Stimulated activated naive CD8-positive, alpha-beta T cell treated with anti-CD3 and anti-CD28 coated beads, Interleukin-15, Interleukin-2, amounts not matched to agents 100 ng/mL and 50 ng/mL, for 24 hours (primary cell): Measurements from ENCODE around the gene CNTNAP2.

Experiments
- H3K27ac Mint-ChIP-seq: one replicate; pipeline ENCODE4 v1.8.0; 2021; ENCODE audit warnings: mild to moderate bottlenecking, mixed read lengths
- H3K27me3 Mint-ChIP-seq: one replicate; pipeline ENCODE4 v1.8.0; 2021; ENCODE audit warnings: mixed read lengths
- H3K36me3 Mint-ChIP-seq: one replicate; pipeline ENCODE4 v1.8.0; 2021; ENCODE audit warnings: low read depth, mixed read lengths
- H3K4me1 Mint-ChIP-seq: one replicate; pipeline ENCODE4 v1.8.0; 2021; ENCODE audit warnings: low read depth, mixed read lengths
- H3K4me3 Mint-ChIP-seq: one replicate; pipeline ENCODE4 v1.8.0; 2021; ENCODE audit warnings: mild to moderate bottlenecking, mixed read lengths
- H3K9me3 Mint-ChIP-seq: one replicate; pipeline ENCODE4 v1.8.0; 2021; ENCODE audit warnings: mixed read lengths

CNTNAP2 gene

GRCh38 chr7:147265528-147265927 lies 1148.9 kb downstream of the CNTNAP2 start:
- H3K27me3 Mint-ChIP-seq, result no peaks in the 10 kb centered on the region
- H3K4me3 Mint-ChIP-seq, result no peak overlapping the region
- no peaks in the 10 kb centered on the region for H3K36me3 Mint-ChIP-seq
- H3K27ac Mint-ChIP-seq, result no peak overlapping the region
- no peaks in the 10 kb centered on the region for H3K4me1 Mint-ChIP-seq
- H3K9me3 Mint-ChIP-seq, result peaks cover 4% of the 10 kb centered on the region

DNA sequence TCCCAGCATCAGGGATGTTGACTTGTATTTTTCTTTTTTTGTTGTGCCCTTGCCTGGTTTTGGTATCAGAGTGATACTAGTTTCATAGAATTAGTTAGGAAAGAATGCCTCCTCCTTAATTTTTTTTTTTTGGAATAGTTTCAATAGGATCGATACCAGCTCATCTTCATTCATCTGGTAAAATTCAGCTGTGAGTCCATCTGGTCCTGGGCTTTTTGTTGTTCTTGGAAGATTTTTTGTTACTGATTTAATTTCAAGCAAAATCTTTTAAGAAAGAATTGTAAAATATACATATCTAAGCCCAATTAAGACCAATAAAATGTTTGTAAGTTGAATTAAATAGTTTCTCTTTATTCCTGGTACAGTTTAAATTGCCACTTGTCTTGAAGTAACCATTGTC lies 1159.5 kb downstream of the CNTNAP2 start:
- peaks cover 15% of the 10 kb centered on the region for H3K9me3 Mint-ChIP-seq
- H3K27ac Mint-ChIP-seq, result no peak overlapping the region
- no peaks in the 10 kb centered on the region for H3K27me3 Mint-ChIP-seq
- H3K36me3 Mint-ChIP-seq, result no peaks in the 10 kb centered on the region
- no peaks in the 10 kb centered on the region for H3K4me1 Mint-ChIP-seq
- H3K4me3 Mint-ChIP-seq, result no peak overlapping the region

DNA sequence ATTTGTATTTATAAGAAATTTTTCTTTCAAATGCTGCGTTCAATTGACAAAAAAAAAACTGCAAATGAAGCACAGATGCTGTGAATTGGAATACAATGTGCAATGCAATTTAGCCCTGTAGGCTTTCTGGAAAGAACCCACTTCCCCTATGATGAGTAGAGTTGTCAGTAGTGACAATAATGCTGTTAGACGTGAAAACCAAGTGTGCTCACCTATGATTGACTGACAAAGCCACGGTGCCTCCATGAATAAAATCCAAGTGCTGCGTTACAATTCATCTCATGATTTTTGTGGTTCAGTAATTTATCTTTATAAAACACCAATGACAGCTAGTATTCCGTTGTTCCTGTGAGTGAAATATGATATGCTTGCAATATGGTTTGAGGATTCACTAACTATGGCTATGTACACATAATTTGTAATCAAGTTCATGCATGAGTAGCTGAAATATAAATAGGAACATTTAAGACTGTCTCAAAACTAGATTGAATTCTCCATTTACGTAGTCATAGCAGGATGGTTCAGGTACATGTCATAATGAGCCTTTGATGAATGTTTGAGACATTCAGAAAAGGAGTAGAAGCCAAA lies 1160.3 kb downstream of the CNTNAP2 start:
- H3K9me3 Mint-ChIP-seq, result peaks cover 15% of the 10 kb centered on the region
- H3K4me3 Mint-ChIP-seq, result no peak overlapping the region
- no peaks in the 10 kb centered on the region for H3K36me3 Mint-ChIP-seq
- no peaks in the 10 kb centered on the region for H3K27me3 Mint-ChIP-seq
- no peak overlapping the region for H3K27ac Mint-ChIP-seq
- H3K4me1 Mint-ChIP-seq, result no peaks in the 10 kb centered on the region

DNA sequence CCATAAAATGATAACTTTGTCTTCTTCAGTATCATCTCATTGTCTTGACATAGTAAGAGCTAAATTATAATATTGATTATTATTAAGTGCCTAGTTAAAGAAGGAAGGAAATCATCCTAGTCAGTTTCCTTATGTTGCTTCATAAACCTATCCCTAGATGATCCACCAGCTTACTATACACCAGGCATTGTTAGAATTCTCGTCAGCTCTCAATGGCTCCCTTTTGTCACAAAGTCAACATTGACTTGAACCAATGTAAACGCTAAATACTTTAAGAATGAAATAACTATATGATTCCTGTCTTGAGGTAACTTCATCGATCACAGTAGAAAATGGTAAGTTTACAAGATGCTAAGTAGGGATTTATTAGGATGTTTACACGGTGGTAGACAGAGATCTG lies 1162.9 kb downstream of the CNTNAP2 start:
- H3K4me3 Mint-ChIP-seq, result no peak overlapping the region
- H3K9me3 Mint-ChIP-seq, result peaks cover 18% of the 10 kb centered on the region
- no peaks in the 10 kb centered on the region for H3K27me3 Mint-ChIP-seq

DNA sequence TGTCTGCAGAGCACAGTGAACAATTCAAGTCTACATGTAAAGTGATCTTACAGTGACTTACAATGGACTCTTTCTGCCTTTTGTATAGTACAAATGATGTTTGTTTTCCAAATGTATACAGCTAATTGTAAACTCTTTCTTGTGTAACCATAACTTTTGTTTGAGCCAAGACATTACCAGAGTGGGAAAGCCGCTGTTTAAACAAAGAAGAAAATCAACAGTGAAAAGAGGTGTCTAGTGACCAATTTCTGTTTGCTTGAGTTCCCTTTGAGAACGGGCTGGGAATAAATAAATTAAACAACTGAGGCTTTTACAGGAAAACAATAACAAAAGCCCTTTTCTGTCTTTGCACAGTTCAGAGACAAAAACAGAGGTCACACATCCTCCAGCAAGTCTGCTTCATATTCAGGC lies 1163.4 kb downstream of the CNTNAP2 start:
- H3K27me3 Mint-ChIP-seq, result no peaks in the 10 kb centered on the region
- no peaks in the 10 kb centered on the region for H3K36me3 Mint-ChIP-seq
- peaks cover 18% of the 10 kb centered on the region for H3K9me3 Mint-ChIP-seq
- no peaks in the 10 kb centered on the region for H3K4me1 Mint-ChIP-seq
- no peak overlapping the region for H3K27ac Mint-ChIP-seq
- no peak overlapping the region for H3K4me3 Mint-ChIP-seq

More for the DNA sequence above, 1162.9 kb downstream of the CNTNAP2 start:
- Mint-ChIP-seq H3K27ac (no peak overlapping the region), H3K36me3 (no peaks in the 10 kb centered on the region), H3K4me1 (no peaks in the 10 kb centered on the region)

GRCh38 chr7:147282204-147282603 lies 1165.6 kb downstream of the CNTNAP2 start:
- H3K4me1 Mint-ChIP-seq, result no peaks in the 10 kb centered on the region
- peaks cover 7% of the 10 kb centered on the region for H3K9me3 Mint-ChIP-seq
- no peaks in the 10 kb centered on the region for H3K27me3 Mint-ChIP-seq
- H3K27ac Mint-ChIP-seq, result no peak overlapping the region
- H3K36me3 Mint-ChIP-seq, result no peaks in the 10 kb centered on the region
- no peak overlapping the region for H3K4me3 Mint-ChIP-seq

DNA sequence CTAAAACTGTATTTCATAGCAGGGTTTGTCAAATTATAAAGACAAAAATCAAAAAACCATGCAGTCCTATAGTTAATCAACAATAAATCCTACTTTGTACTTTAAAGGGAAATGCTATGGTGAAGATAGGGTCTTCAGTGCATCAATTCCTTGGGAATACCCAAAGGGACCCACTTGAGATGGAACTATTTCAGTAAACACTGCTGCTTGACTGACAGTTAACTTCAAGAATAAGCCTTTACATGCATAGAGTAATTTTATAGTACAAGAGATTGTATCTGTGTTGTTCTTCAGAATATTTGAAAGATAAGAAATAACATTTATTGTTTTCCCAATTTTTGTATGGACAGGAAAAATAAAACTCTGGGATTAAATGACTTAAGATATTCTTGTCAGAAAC lies 1179.6 kb downstream of the CNTNAP2 start:
- no peaks in the 10 kb centered on the region for H3K36me3 Mint-ChIP-seq
- no peak overlapping the region for H3K27ac Mint-ChIP-seq
- H3K4me1 Mint-ChIP-seq, result no peaks in the 10 kb centered on the region
- no peaks in the 10 kb centered on the region for H3K27me3 Mint-ChIP-seq
- H3K9me3 Mint-ChIP-seq, result no peaks in the 10 kb centered on the region
- H3K4me3 Mint-ChIP-seq, result no peak overlapping the region

- Mint-ChIP-seq H3K27me3 (no peaks in the 10 kb centered on the region), H3K36me3 (no peaks in the 10 kb centered on the region), H3K4me3 (no peak overlapping the region), H3K9me3 (no peaks in the 10 kb centered on the region), H3K4me1 (no peaks in the 10 kb centered on the region), H3K27ac (no peak overlapping the region)
Measured at GRCh38 chr7:147296986-147297385, 1180.4 kb downstream of the CNTNAP2 start.

- Mint-ChIP-seq H3K36me3 (no peaks in the 10 kb centered on the region), H3K27me3 (no peaks in the 10 kb centered on the region), H3K27ac (no peak overlapping the region), H3K4me3 (no peak overlapping the region), H3K4me1 (no peaks in the 10 kb centered on the region), H3K9me3 (no peaks in the 10 kb centered on the region)
Measured at GRCh38 chr7:147298611-147299043, 1182.0 kb downstream of the CNTNAP2 start.

DNA sequence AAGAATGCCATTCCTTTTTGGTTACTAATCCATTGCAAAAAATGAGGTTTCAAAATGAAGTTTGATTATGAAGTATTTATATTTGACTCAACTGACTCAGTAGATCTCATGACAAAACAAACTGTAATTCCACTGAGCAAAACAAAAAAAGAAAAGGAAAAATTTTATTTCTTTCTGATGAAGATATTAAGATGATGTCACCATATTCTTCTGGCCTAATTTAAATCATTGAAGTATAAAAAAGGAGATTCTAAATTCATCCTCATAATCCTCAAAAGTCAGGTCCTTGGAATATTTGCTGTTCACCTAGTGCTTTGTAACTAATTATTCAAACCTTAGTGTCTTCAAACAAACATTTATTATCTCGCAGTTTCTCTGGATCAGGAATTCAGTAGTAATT lies 1183.7 kb downstream of the CNTNAP2 start:
- Mint-ChIP-seq H3K27ac (no peak overlapping the region), H3K9me3 (no peaks in the 10 kb centered on the region), H3K27me3 (no peaks in the 10 kb centered on the region), H3K4me3 (no peak overlapping the region), H3K36me3 (no peaks in the 10 kb centered on the region), H3K4me1 (no peaks in the 10 kb centered on the region)

DNA sequence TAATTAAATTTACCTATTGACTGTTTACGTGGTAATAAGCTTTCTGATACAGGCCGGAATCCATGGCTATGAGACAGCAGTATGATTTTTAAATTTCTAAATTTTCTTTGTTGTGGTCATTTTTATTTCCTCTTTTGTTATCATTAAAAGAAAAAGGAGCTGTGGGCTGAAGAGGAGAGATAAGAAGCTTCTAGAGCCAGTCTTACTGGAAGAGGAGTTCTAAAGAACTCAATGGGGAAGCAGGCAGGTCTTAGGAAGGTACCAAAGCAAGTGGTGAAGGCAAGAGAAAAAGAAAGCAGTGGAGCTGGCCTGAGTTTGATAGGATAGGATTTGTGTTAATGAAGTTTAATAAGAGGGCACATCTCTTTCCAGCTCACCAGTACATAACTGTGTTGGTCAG lies 1187.8 kb downstream of the CNTNAP2 start:
- no peak overlapping the region for H3K4me3 Mint-ChIP-seq
- no peaks in the 10 kb centered on the region for H3K27me3 Mint-ChIP-seq
- H3K36me3 Mint-ChIP-seq, result no peaks in the 10 kb centered on the region
- H3K4me1 Mint-ChIP-seq, result no peaks in the 10 kb centered on the region
- H3K27ac Mint-ChIP-seq, result no peak overlapping the region
- peaks cover 8% of the 10 kb centered on the region for H3K9me3 Mint-ChIP-seq

DNA sequence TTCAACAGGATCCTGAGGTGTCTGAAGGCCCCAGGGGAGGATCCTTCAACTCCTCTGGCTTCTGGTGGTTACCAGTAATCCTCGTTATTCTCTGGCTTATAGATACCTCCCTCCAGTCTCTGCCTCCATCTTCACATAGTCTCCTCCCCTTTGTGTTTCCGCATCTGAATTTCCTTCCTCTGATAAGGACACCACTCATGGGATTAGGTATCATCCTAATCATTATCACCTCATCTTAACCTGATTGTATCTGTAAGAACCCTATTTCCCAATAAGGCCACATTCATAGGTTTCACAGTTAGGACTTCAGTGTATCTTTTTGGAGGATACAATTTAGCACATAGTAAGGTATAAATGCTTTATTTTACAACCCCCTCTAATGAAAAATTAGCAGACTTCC lies 1189.2 kb downstream of the CNTNAP2 start:
- no peak overlapping the region for H3K4me3 Mint-ChIP-seq
- H3K9me3 Mint-ChIP-seq, result peaks cover 13% of the 10 kb centered on the region
- no peak overlapping the region for H3K27ac Mint-ChIP-seq
- no peaks in the 10 kb centered on the region for H3K27me3 Mint-ChIP-seq
- H3K4me1 Mint-ChIP-seq, result no peaks in the 10 kb centered on the region
- H3K36me3 Mint-ChIP-seq, result no peaks in the 10 kb centered on the region

DNA sequence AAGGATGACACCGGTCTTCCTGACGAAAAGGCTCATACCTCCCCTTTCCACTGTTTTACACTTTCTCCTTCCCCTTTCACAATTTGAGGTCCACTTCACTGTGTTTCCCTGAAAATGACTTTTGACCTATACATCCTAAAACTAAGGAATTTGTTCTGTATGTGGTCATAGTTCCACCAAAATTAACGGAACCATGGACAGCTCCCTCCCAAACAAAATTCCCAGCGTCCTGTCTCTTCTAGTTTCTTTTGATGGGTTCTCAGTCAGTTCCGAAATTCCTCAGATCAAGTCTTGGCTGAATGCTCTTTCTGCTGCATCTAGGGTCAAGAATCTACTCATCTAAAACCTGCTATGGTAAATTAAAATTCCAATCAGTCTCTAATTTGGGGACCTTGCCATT lies 1191.9 kb downstream of the CNTNAP2 start:
- Mint-ChIP-seq H3K9me3 (peaks cover 16% of the 10 kb centered on the region), H3K36me3 (no peaks in the 10 kb centered on the region), H3K4me1 (no peaks in the 10 kb centered on the region), H3K27ac (no peak overlapping the region), H3K27me3 (no peaks in the 10 kb centered on the region), H3K4me3 (no peak overlapping the region)

DNA sequence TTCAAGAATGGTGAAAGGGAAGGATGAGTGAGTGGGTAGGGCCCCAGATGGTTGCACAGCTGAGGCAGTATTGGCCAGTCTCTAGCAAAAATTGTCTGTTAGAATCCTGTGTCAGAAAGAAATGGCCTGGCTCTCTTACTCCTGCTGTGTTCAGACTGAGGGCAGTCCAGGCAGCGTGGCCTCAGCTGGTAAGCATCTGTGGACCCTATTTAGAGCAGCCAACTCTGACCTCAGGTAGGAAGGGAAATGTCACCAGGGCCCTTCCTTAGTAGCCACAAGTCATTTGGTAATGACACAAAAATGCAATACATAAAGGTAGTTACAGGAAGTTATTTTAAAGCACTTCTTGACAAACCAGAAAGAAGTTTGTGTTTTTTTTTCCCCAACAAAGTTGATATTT lies 1194.7 kb downstream of the CNTNAP2 start:
- H3K4me3 Mint-ChIP-seq, result no peak overlapping the region
- no peaks in the 10 kb centered on the region for H3K4me1 Mint-ChIP-seq
- H3K27me3 Mint-ChIP-seq, result no peaks in the 10 kb centered on the region
- H3K27ac Mint-ChIP-seq, result no peak overlapping the region
- peaks cover 16% of the 10 kb centered on the region for H3K9me3 Mint-ChIP-seq
- no peaks in the 10 kb centered on the region for H3K36me3 Mint-ChIP-seq

DNA sequence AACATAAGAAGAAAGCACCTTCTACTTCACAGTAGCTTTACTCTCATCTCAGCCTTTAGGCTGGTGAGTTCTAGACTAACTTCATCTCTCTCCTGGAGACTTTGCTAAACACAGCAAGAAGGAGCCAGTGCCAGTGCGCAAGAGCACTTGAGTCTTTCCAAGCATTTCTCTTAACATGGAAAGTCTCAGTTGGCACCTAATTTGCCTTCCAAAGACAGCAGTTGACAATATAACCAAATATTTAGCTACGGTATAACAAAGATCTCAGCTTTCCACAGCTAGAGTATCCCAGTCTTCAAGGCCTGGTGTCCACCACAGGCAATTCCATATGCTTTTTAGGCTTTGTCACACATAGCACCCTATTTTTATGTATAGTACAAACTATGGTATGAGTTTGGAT lies 1204.9 kb downstream of the CNTNAP2 start:
- Mint-ChIP-seq H3K36me3 (no peaks in the 10 kb centered on the region), H3K4me3 (no peak overlapping the region), H3K9me3 (peaks cover 6% of the 10 kb centered on the region), H3K27me3 (no peaks in the 10 kb centered on the region), H3K27ac (no peak overlapping the region), H3K4me1 (no peaks in the 10 kb centered on the region)

GRCh38 chr7:147332988-147333387 lies 1216.4 kb downstream of the CNTNAP2 start:
- Mint-ChIP-seq H3K36me3 (no peaks in the 10 kb centered on the region), H3K27ac (no peak overlapping the region), H3K4me1 (no peaks in the 10 kb centered on the region), H3K9me3 (peaks cover 4% of the 10 kb centered on the region), H3K27me3 (no peaks in the 10 kb centered on the region), H3K4me3 (no peak overlapping the region)
